ENCODE data around the gene CDCA8. TPM values are rescaled to one million over a fixed set of nuclear protein-coding genes. Genes with fewer than 3 reads are reported as not detected.

The CDCA8 gene
- total and polyA plus RNA-seq, 5 experiments from 2014 or later, result 0.40 to 2.0 (median 1.0) TPM

DNA sequence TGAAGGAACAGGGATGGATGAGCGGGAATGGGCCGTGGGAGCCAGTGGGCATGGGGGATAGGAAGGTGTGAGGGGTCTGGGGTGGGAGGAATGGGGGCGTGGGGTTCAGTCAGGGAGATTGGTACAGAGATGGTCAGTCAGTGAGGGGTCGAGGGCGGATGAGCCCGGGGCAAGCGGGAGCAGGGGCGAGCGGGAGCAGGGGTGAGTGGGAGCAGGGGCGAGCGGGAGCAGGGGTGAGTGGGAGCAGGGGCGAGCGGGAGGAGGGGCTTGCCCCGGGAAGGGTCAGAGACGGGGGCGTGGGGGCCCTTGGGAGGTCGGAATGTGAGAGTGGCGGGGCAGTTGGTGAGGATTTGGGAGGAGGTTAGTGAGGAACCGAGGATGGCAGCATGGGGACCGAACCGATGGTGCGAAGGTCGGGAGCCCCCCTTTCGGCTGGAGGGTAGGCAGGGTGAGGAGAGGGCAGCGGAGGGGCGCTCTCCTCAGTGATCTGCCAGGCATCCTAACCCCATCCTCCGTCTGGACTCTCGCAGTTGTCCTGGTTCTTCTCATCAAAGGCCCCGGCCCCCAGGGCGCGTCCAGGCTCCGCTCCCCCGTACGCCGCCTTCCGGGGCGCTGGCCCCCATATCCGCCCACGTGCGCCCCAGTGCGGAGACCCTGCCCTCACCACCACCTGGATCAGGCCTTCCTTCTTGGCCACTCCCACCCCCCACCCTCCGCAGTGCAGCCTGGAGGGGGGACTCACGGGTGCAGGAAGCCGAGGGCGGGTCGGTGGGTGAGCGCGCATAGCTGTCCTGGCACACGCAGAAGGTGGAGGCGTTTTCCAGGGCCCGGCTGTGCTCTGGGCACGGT, 61.4 kb downstream of the CDCA8 start:
- peaks cover 20 to 58% (median 39%) of the 10 kb centered on the region in 5 donors for H3K27me3 Mint-ChIP-seq

DNA sequence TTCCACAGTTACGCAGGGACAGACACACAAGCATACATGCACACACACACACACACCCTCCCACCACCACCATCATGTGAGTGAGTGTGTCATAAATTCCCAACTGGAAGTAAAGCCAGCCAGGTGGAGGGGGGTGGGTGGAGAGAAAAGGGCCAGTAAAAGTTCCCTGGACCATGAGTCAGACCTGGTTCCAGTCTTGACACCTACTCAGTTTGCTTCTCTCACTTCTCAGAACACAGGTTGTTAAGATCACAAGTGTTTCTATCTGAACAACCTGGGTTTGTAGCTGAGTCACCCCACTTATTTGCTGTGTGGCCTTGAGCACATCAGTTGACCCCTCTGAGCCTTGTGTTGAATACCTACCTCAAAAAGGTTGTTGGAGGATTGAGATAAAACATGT, 63.0 kb downstream of the CDCA8 start:
- no peak for DNase-seq
- Mint-ChIP-seq H3K4me3 (peak overlapping the region in 1 of 10 donors; percentile 26), H3K27me3 (peaks cover 15 to 44% (median 31%) of the 10 kb centered on the region in 5 donors), H3K27ac (no peak overlapping the region), H3K4me1 (peaks cover 5 to 14% (median 7%) of the 10 kb centered on the region in 4 donors), H3K36me3 (peaks cover 0 to 2% (median 2%) of the 10 kb centered on the region in 3 donors), H3K9me3 (peaks cover 0 to 3% (median 0%) of the 10 kb centered on the region in 9 donors)
- no peak for ATAC-seq
- POLR2A ChIA-PET, result no interaction called here

More for the DNA sequence above, 61.4 kb downstream of the CDCA8 start:
- peak overlapping the region in 1 of 10 donors; percentile 3 for H3K27ac Mint-ChIP-seq
- H3K4me3 Mint-ChIP-seq, result peak overlapping the region; percentile 12 to 76 (median 60)
- H3K4me1 Mint-ChIP-seq, result peaks cover 5 to 14% (median 7%) of the 10 kb centered on the region in 4 donors
- DNase-seq (no peak), ATAC-seq (peak in 1 of 2 donors; percentile 14)
- POLR2A ChIA-PET, result no interaction called here
- peaks cover 0 to 2% (median 2%) of the 10 kb centered on the region in 3 donors for H3K36me3 Mint-ChIP-seq
- H3K9me3 Mint-ChIP-seq, result peaks cover 0 to 3% (median 0%) of the 10 kb centered on the region in 9 donors

DNA sequence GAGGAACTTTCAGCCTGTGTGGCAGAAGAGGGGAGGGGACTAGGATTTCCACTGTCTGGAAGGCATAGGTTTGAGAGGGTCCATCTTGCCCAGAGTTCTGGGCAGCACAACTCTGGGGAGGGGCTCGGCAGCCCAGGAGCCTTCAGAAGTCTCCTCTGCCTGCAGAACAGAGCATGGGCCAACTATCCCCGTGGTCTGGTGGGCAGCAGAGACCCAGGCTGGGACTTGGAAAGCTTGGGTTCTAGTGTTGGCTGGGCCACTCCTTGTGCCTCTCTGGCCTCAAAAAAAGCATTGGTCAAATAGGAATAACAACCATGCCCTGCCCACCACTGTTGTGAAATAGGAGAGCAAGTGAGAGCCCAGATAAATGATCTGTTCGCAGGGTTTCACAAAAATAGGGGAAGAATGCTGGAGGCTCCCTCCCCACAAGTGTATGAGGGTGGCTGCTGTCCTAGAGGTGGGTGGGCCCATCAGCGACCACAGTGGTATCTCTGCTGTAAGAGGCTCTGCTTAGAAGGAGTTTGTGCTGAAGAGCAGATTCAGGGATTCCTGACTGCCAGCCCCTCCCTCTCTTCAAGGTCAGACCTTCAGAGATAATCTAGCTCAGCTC, 63.7 kb downstream of the CDCA8 start:
- Mint-ChIP-seq H3K36me3 (peaks cover 0 to 2% (median 2%) of the 10 kb centered on the region in 3 donors), H3K27ac (no peak overlapping the region), H3K4me3 (no peak overlapping the region), H3K4me1 (peaks cover 5 to 14% (median 7%) of the 10 kb centered on the region in 4 donors), H3K9me3 (peaks cover 0 to 3% (median 0%) of the 10 kb centered on the region in 9 donors), H3K27me3 (peaks cover 13 to 39% (median 28%) of the 10 kb centered on the region in 5 donors)
- ATAC-seq (no peak), DNase-seq (no peak)
- POLR2A ChIA-PET, result no interaction called here

Other genes starting within 250 kb of the CDCA8 start
- gene ZC3H12A, start 217.9 kb upstream of the CDCA8 start, total RNA-seq, result 10 to 100 TPM; 39.5 to 45.3 TPM
- gene ZC3H12A, start 217.9 kb upstream of the CDCA8 start, polyA plus RNA-seq, result 10 to 100 TPM in 1 of 3 donors, 1 to 10 TPM in 2; 1.5 to 10.0 (median 3.1) TPM
- 10 to 100 TPM; 93.8 to 99.3 TPM for gene MEAF6, start 177.8 kb upstream of the CDCA8 start, total RNA-seq
- 100 to 1,000 TPM; 118 to 184 (median 154) TPM for gene MEAF6, start 177.8 kb upstream of the CDCA8 start, polyA plus RNA-seq
- gene SNIP1, start 138.2 kb upstream of the CDCA8 start, total RNA-seq, result 10 to 100 TPM; 36.3 to 36.9 TPM
- 1 to 10 TPM; 3.6 to 5.5 (median 3.7) TPM for gene SNIP1, start 138.2 kb upstream of the CDCA8 start, polyA plus RNA-seq
- gene DNALI1, start 135.6 kb upstream of the CDCA8 start, total RNA-seq, result under 1 TPM; 0.49 to 0.60 TPM
- not detected for gene DNALI1, start 135.6 kb upstream of the CDCA8 start, polyA plus RNA-seq
- gene GNL2, start 96.6 kb upstream of the CDCA8 start, total RNA-seq, result 10 to 100 TPM; 36.7 to 44.2 TPM
- gene GNL2, start 96.6 kb upstream of the CDCA8 start, polyA plus RNA-seq, result 10 to 100 TPM; 45.5 to 60.9 (median 46.2) TPM
- gene RSPO1, start 57.6 kb upstream of the CDCA8 start, total RNA-seq, result not detected
- gene RSPO1, start 57.6 kb upstream of the CDCA8 start, polyA plus RNA-seq, result under 1 TPM in 1 of 3 donors, not detected in 2; 0.06 TPM
- not detected for gene EPHA10, start 72.6 kb downstream of the CDCA8 start, total RNA-seq
- not detected for gene EPHA10, start 72.6 kb downstream of the CDCA8 start, polyA plus RNA-seq
- 1 to 10 TPM; 1.0 to 1.1 TPM for gene MANEAL, start 101.3 kb downstream of the CDCA8 start, total RNA-seq
- 1 to 10 TPM in 2 of 3 donors, under 1 TPM in 1; 0.23 to 1.4 (median 1.0) TPM for gene MANEAL, start 101.3 kb downstream of the CDCA8 start, polyA plus RNA-seq
- 10 to 100 TPM; 15.1 to 16.4 TPM for gene C1orf122, start 115.3 kb downstream of the CDCA8 start, total RNA-seq
- 10 to 100 TPM; 28.5 to 30.5 (median 29.2) TPM for gene C1orf122, start 115.3 kb downstream of the CDCA8 start, polyA plus RNA-seq
- 10 to 100 TPM; 16.6 to 18.5 TPM for gene YRDC, start 115.7 kb downstream of the CDCA8 start, total RNA-seq
- 10 to 100 TPM; 14.8 to 34.3 (median 23.0) TPM for gene YRDC, start 115.7 kb downstream of the CDCA8 start, polyA plus RNA-seq
- gene MTF1, start 167.1 kb downstream of the CDCA8 start, total RNA-seq, result 10 to 100 TPM; 26.6 to 28.1 TPM
- gene MTF1, start 167.1 kb downstream of the CDCA8 start, polyA plus RNA-seq, result 10 to 100 TPM; 10.3 to 23.1 (median 14.5) TPM